ENCODE results near the gene GARIN5B. TPM values are rescaled to one million over a fixed set of nuclear protein-coding genes. Genes with fewer than 3 reads are reported as not detected.

The GARIN5B gene
- total RNA-seq, 1 experiment from 2014 or later, result 0.13 TPM

DNA sequence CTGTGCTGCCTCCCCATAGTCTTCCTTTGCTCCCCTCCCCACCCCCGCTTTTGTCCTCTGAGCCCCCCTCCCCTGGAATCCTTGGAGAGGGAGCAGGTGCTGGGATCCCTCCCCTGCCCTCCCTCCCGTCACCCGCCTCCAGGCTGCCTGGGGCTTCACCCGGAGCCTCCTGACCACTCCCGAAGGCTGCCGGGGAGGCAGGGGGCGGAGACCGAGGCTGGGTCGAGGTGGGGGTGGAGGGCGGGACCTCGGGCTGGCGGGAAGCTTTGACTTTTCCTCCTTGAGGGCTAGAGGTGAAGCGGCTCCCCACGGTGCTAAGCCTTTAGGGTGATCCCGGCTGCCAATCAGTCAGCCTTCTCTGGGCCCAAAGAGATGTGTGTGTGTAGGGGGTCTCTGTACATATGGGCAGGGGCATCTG, 21.9 kb downstream of the GARIN5B start:
- Histone ChIP-seq H4K8ac (replicated peaks; ENCODE audit: insufficient read length, low read depth, low read length) (no peak overlapping the region), H4K20me1 (ENCODE audit: control insufficient read depth, insufficient read depth, insufficient read length) (no peaks in the 10 kb centered on the region), H3K4me2 (ENCODE audit: insufficient read depth, insufficient read length, low read length) (peak overlapping the region; percentile 74), H2BK120ac (ENCODE audit: low read depth, low read length, poor library complexity, severe bottlenecking) (no peak overlapping the region), H3K14ac (ENCODE audit: insufficient read depth, low read length) (no peak overlapping the region), H2BK20ac (ENCODE audit: low read depth, low read length, poor library complexity, severe bottlenecking) (no peak overlapping the region), H3K79me2 (ENCODE audit: insufficient read depth, low read length) (no peaks in the 10 kb centered on the region), H2BK5ac (ENCODE audit: insufficient read length, low read length) (no peak overlapping the region), H2AFZ (ENCODE audit: low read length) (no peak overlapping the region), H3T11ph (ENCODE audit: low read length) (no peak overlapping the region), H3K9me3 (ENCODE audit: control insufficient read depth, low read depth, low read length) (no peaks in the 10 kb centered on the region), H3K79me1 (ENCODE audit: insufficient read depth, low read depth, low read length, poor library complexity, severe bottlenecking) (no peaks in the 10 kb centered on the region), H3K23ac (ENCODE audit: insufficient read length, low read depth, low read length) (no peak overlapping the region), H2BK15ac (ENCODE audit: low read depth, low read length) (no peak overlapping the region), H3K56ac (ENCODE audit: insufficient read length, low read depth, low read length) (no peak overlapping the region), H4K5ac (ENCODE audit: insufficient read length, low read depth, low read length) (no peak overlapping the region), H2AK5ac (ENCODE audit: insufficient read length, low read length) (no peak overlapping the region), H3K18ac (ENCODE audit: insufficient read length, low read depth, low read length) (no peak overlapping the region), H3K27ac (ENCODE audit: insufficient read length, low read depth, low read length) (no peak overlapping the region), H3K4ac (ENCODE audit: low read depth, low read length) (no peak overlapping the region), H3K9ac (ENCODE audit: extremely low read depth, insufficient read length, low read length) (no peak overlapping the region), H4K91ac (ENCODE audit: insufficient read length, low read depth, low read length) (no peak overlapping the region), H3K27me3 (ENCODE audit: insufficient read depth, low read length) (no peaks in the 10 kb centered on the region; the same call in 1 of the 2 replicates), H3K4me1 (ENCODE audit: insufficient read depth, low read length) (no peaks in the 10 kb centered on the region; the same call in 1 of the 2 replicates), H2BK12ac (ENCODE audit: insufficient read length, low read depth, low read length) (no peak overlapping the region), H3K23me2 (ENCODE audit: insufficient read length, low read depth, low read length, poor library complexity, severe bottlenecking) (peaks cover 17% of the 10 kb centered on the region)
- no CpG with 5 or more reads among the region's 15 CpGs for WGBS (ENCODE audit: extremely low coverage, insufficient read length, low lambda C conversion rate)
- Mint-ChIP-seq H3K27ac (peak overlapping the region; percentile 59 to 95 (median 95); a peak in 6 of 7 replicates), H3K27me3 (ENCODE audit: low read depth) (peaks cover 17% of the 10 kb centered on the region), H3K4me3 (peak overlapping the region; percentile 84 to 96), H3K36me3 (ENCODE audit: insufficient read depth in 1 of 3, low read depth in 3 of 3) (peaks cover 27 to 44% (median 43%) of the 10 kb centered on the region in 3 experiments; a peak in 6 of 7 replicates), H3K9me3 (no peaks in the 10 kb centered on the region; a peak in 1 of 5 replicates), H3K4me1 (peaks cover 21 to 41% of the 10 kb centered on the region in 2 experiments)
- peak; percentile 90 for DNase-seq
- TF ChIP-seq, protein P1, sequence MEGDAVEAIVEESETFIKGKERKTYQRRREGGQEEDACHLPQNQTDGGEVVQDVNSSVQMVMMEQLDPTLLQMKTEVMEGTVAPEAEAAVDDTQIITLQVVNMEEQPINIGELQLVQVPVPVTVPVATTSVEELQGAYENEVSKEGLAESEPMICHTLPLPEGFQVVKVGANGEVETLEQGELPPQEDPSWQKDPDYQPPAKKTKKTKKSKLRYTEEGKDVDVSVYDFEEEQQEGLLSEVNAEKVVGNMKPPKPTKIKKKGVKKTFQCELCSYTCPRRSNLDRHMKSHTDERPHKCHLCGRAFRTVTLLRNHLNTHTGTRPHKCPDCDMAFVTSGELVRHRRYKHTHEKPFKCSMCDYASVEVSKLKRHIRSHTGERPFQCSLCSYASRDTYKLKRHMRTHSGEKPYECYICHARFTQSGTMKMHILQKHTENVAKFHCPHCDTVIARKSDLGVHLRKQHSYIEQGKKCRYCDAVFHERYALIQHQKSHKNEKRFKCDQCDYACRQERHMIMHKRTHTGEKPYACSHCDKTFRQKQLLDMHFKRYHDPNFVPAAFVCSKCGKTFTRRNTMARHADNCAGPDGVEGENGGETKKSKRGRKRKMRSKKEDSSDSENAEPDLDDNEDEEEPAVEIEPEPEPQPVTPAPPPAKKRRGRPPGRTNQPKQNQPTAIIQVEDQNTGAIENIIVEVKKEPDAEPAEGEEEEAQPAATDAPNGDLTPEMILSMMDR (conservative IDR thresholded peaks at IDR 0.05), result no peak
